ENCODE data around the gene EDN2. TPM values are rescaled to one million over a fixed set of nuclear protein-coding genes. Genes with fewer than 3 reads are reported as not detected.

The EDN2 gene
- total and polyA plus RNA-seq, 2 donors (not counting 1 experiment from before 2014, with no cell fraction given) = not detected

DNA sequence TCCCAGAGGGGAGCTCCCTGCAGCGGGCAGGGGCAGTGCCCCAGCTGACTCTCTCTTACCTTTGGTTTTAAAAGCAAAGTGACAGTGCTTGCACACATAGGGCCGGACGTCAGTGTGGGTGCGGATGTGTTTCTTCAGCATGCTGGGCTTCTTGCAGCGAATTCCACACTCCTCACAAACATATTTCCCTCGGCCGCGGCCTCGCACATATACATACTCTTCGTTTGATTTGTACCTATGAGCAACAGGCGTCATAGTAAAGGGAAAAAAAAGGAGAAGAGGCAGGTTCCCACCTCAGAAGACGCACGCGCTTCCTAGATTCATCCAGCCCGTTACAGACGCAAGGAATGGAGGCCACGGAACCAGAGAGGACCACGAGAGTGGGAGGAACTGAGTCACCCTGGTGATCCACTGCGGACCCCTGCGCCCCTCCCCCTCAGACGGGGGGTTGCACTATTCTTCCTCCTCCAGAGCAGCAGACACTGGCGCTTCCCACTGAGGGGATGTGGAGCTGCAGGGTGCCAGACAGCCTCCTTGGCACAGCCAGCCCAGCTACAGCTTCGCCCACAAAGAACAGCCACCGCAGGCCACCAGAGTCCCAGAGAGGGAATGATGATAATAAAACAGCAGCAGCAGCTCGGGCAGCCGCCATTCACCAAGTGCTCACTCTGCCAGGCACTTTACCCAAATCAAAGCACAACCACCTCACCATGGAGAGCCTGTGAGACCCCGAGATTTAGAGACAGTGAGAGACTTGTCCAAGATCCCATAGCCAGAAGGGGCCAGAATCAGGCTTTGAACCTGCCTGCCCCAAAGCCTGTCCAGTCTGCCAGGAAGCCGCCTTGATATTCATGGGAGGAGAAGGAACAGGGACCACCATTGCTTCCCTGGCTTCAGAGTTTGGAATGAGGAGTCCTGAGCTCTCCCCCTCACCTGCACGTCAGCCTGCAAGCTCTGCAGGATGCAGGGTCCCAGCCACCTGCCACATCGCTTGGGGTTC lies 40.5 kb upstream of the EDN2 start:
- Histone ChIP-seq H3K36me3 (replicated peaks in 1 of 2; ENCODE audit: control extremely low read depth in 1 of 2, control insufficient read depth in 1 of 2, extremely low read depth in 1 of 2, insufficient read depth in 2 of 2, low read length in 1 of 2) (peaks cover 0 to 10% of the 10 kb centered on the region in 2 experiments), H3K4me1 (ENCODE audit: control insufficient read depth in 2 of 2, insufficient read depth in 2 of 2, low read length in 2 of 2) (no peaks in the 10 kb centered on the region), H3K9ac (ENCODE audit: low read length) (no peak overlapping the region), H2AFZ (ENCODE audit: insufficient read depth, low read depth, low read length, poor library complexity, severe bottlenecking) (no peak overlapping the region), H3K4me2 (replicated peaks; ENCODE audit: low read depth, low read length, poor library complexity, severe bottlenecking) (no peak overlapping the region), H3K4me3 (ENCODE audit: control extremely low read depth in 1 of 5, extremely low read depth in 1 of 5, insufficient read depth in 1 of 5, low read depth in 2 of 5, low read length in 4 of 5) (no peak overlapping the region), H3K27ac (ENCODE audit: low read length in 2 of 2) (no peak overlapping the region), H4K20me1 (ENCODE audit: control insufficient read depth, insufficient read depth, low read length, poor library complexity, severe bottlenecking) (no peaks in the 10 kb centered on the region), H3K27me3 (replicated peaks in 1 of 4; ENCODE audit: control extremely low read depth in 1 of 4, control insufficient read depth in 3 of 4, insufficient read depth in 4 of 4, low read length in 3 of 4) (no peaks in the 10 kb centered on the region), H3K9me3 (ENCODE audit: control extremely low read depth in 1 of 3, control insufficient read depth in 2 of 3, insufficient read depth in 1 of 3, low read length in 2 of 3) (no peaks in the 10 kb centered on the region), H3K79me2 (ENCODE audit: control insufficient read depth, insufficient read depth, low read length) (no peaks in the 10 kb centered on the region)
- POLR2A ChIA-PET = no interaction called here
- CTCF ChIA-PET = no interaction called here
- Mint-ChIP-seq H3K9me3 (ENCODE audit: insufficient read depth) (no peaks in the 10 kb centered on the region), H3K4me1 (peaks cover 2% of the 10 kb centered on the region), H3K27ac (no peak overlapping the region), H3K27me3 (no peaks in the 10 kb centered on the region), H3K4me3 (no peak overlapping the region)
- TF ChIP-seq, protein P1, sequence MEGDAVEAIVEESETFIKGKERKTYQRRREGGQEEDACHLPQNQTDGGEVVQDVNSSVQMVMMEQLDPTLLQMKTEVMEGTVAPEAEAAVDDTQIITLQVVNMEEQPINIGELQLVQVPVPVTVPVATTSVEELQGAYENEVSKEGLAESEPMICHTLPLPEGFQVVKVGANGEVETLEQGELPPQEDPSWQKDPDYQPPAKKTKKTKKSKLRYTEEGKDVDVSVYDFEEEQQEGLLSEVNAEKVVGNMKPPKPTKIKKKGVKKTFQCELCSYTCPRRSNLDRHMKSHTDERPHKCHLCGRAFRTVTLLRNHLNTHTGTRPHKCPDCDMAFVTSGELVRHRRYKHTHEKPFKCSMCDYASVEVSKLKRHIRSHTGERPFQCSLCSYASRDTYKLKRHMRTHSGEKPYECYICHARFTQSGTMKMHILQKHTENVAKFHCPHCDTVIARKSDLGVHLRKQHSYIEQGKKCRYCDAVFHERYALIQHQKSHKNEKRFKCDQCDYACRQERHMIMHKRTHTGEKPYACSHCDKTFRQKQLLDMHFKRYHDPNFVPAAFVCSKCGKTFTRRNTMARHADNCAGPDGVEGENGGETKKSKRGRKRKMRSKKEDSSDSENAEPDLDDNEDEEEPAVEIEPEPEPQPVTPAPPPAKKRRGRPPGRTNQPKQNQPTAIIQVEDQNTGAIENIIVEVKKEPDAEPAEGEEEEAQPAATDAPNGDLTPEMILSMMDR (IDR thresholded peaks at IDR 0.05) = no peak
- TF ChIP-seq EZH2 (IDR thresholded peaks at IDR 0.05; ENCODE audit: borderline replicate concordance, insufficient read depth, low read depth, low read length, poor library complexity, severe bottlenecking) = no peak
- intact Hi-C loops (cut with micrococcal nuclease) = no loop called here
- DNase-seq (no peak), ATAC-seq (ENCODE audit: low read depth) (no peak)
- 96% methylated on average over 27 of the region's 30 CpGs for WGBS (ENCODE audit: insufficient coverage)

All from B cell (primary cell).